Central memory CD8-positive, alpha-beta T cell (primary cell): ENCODE results near the gene COL24A1.

Source experiments
- ATAC-seq: fragments of 150-1000 bp; cut with Tn5 transposase; replicated peaks from 2 replicates; pipeline ENCODE4 v1.10.0; 2022; ENCODE audit warnings: mild to moderate bottlenecking, moderate FRiP score, moderate number of reproducible peaks; ENCODE audit not compliant: poor library complexity, severe bottlenecking; ENCODE audit errors: extremely low read depth
- DNase-seq, 2 donors: peaks; one replicate each; pipeline ENCODE4 v3.0.0; 2021; ENCODE audit warnings: low spot score in 2 of 2
- H3K27ac Mint-ChIP-seq: one replicate; pipeline ENCODE4 v1.8.0; 2022; ENCODE audit warnings: low read depth, mild to moderate bottlenecking, moderate library complexity, mixed read lengths
- H3K27me3 Mint-ChIP-seq: one replicate; pipeline ENCODE4 v1.8.0; 2022; ENCODE audit warnings: mixed read lengths
- H3K36me3 Mint-ChIP-seq: one replicate; pipeline ENCODE4 v1.8.0; 2022; ENCODE audit warnings: mild to moderate bottlenecking, moderate library complexity, mixed read lengths; ENCODE audit not compliant: insufficient read depth
- H3K4me1 Mint-ChIP-seq: one replicate; pipeline ENCODE4 v1.8.0; 2022; ENCODE audit warnings: mixed read lengths
- H3K4me3 Mint-ChIP-seq: one replicate; pipeline ENCODE4 v1.8.0; 2022; ENCODE audit warnings: mild to moderate bottlenecking, moderate library complexity, mixed read lengths
- H3K9me3 Mint-ChIP-seq: one replicate; pipeline ENCODE4 v1.8.0; 2022; ENCODE audit warnings: mixed read lengths

The COL24A1 gene

GRCh38 chr1:86063721-86064120 lies 92.9 kb downstream of the COL24A1 start:
- H3K36me3 Mint-ChIP-seq: peaks cover 1% of the 10 kb centered on the region
- H3K27me3 Mint-ChIP-seq: no peaks in the 10 kb centered on the region
- no peak for ATAC-seq
- no peak overlapping the region for H3K4me3 Mint-ChIP-seq
- H3K9me3 Mint-ChIP-seq: no peaks in the 10 kb centered on the region
- DNase-seq: no peak
- no peak overlapping the region for H3K27ac Mint-ChIP-seq
- no peaks in the 10 kb centered on the region for H3K4me1 Mint-ChIP-seq

GRCh38 chr1:86062453-86062852 lies 94.1 kb downstream of the COL24A1 start:
- Mint-ChIP-seq H3K27ac (no peak overlapping the region), H3K27me3 (no peaks in the 10 kb centered on the region), H3K9me3 (no peaks in the 10 kb centered on the region), H3K4me1 (no peaks in the 10 kb centered on the region), H3K36me3 (peaks cover 1% of the 10 kb centered on the region), H3K4me3 (no peak overlapping the region)
- ATAC-seq (no peak), DNase-seq (no peak)

- DNase-seq: no peak
- no peaks in the 10 kb centered on the region for H3K27me3 Mint-ChIP-seq
- H3K36me3 Mint-ChIP-seq: peaks cover 1% of the 10 kb centered on the region
- no peak for ATAC-seq
- H3K4me3 Mint-ChIP-seq: no peak overlapping the region
- H3K27ac Mint-ChIP-seq: no peak overlapping the region
- no peaks in the 10 kb centered on the region for H3K4me1 Mint-ChIP-seq
- no peaks in the 10 kb centered on the region for H3K9me3 Mint-ChIP-seq
These were observed 95.0 kb downstream of the COL24A1 start for GRCh38 chr1:86061551-86061990.

GRCh38 chr1:86054396-86054795 lies 102.2 kb downstream of the COL24A1 start:
- no peak overlapping the region for H3K27ac Mint-ChIP-seq
- DNase-seq: no peak
- H3K36me3 Mint-ChIP-seq: no peaks in the 10 kb centered on the region

GRCh38 chr1:86052948-86053698 lies 103.4 kb downstream of the COL24A1 start:
- Mint-ChIP-seq H3K4me1 (no peaks in the 10 kb centered on the region), H3K27ac (no peak overlapping the region), H3K27me3 (no peaks in the 10 kb centered on the region), H3K9me3 (no peaks in the 10 kb centered on the region), H3K4me3 (no peak overlapping the region), H3K36me3 (no peaks in the 10 kb centered on the region)
- ATAC-seq (no peak), DNase-seq (no peak)

More at GRCh38 chr1:86054396-86054795, 102.2 kb downstream of the COL24A1 start:
- H3K4me3 Mint-ChIP-seq: no peak overlapping the region
- no peaks in the 10 kb centered on the region for H3K9me3 Mint-ChIP-seq
- no peaks in the 10 kb centered on the region for H3K27me3 Mint-ChIP-seq
- H3K4me1 Mint-ChIP-seq: no peaks in the 10 kb centered on the region
- ATAC-seq: no peak

- H3K27me3 Mint-ChIP-seq: no peaks in the 10 kb centered on the region
- no peaks in the 10 kb centered on the region for H3K36me3 Mint-ChIP-seq
- H3K27ac Mint-ChIP-seq: no peak overlapping the region
- no peaks in the 10 kb centered on the region for H3K4me1 Mint-ChIP-seq
- no peaks in the 10 kb centered on the region for H3K9me3 Mint-ChIP-seq
- no peak for ATAC-seq
- H3K4me3 Mint-ChIP-seq: no peak overlapping the region
- DNase-seq: no peak
These were observed 121.5 kb downstream of the COL24A1 start for GRCh38 chr1:86035101-86035500.

- H3K36me3 Mint-ChIP-seq: no peaks in the 10 kb centered on the region
- DNase-seq (no peak), ATAC-seq (no peak)
- H3K27ac Mint-ChIP-seq: no peak overlapping the region
- H3K9me3 Mint-ChIP-seq: peaks cover 5% of the 10 kb centered on the region
- no peak overlapping the region for H3K4me3 Mint-ChIP-seq
- no peaks in the 10 kb centered on the region for H3K4me1 Mint-ChIP-seq
- H3K27me3 Mint-ChIP-seq: no peaks in the 10 kb centered on the region
These were observed 126.4 kb downstream of the COL24A1 start for GRCh38 chr1:86030180-86030579.

- H3K9me3 Mint-ChIP-seq: no peaks in the 10 kb centered on the region
- no peaks in the 10 kb centered on the region for H3K4me1 Mint-ChIP-seq
- H3K36me3 Mint-ChIP-seq: no peaks in the 10 kb centered on the region
- H3K27ac Mint-ChIP-seq: no peak overlapping the region
- no peak for DNase-seq
- no peaks in the 10 kb centered on the region for H3K27me3 Mint-ChIP-seq
- no peak overlapping the region for H3K4me3 Mint-ChIP-seq
- no peak for ATAC-seq
These were observed 138.2 kb downstream of the COL24A1 start for GRCh38 chr1:86018283-86018923.

GRCh38 chr1:86016076-86016759 lies 140.4 kb downstream of the COL24A1 start:
- H3K4me3 Mint-ChIP-seq: no peak overlapping the region
- no peaks in the 10 kb centered on the region for H3K4me1 Mint-ChIP-seq
- no peaks in the 10 kb centered on the region for H3K9me3 Mint-ChIP-seq
- ATAC-seq (no peak), DNase-seq (no peak)
- no peak overlapping the region for H3K27ac Mint-ChIP-seq
- no peaks in the 10 kb centered on the region for H3K36me3 Mint-ChIP-seq
- H3K27me3 Mint-ChIP-seq: no peaks in the 10 kb centered on the region

GRCh38 chr1:86015375-86015774 lies 141.2 kb downstream of the COL24A1 start:
- ATAC-seq (no peak), DNase-seq (no peak)
- H3K27ac Mint-ChIP-seq: no peak overlapping the region
- H3K27me3 Mint-ChIP-seq: no peaks in the 10 kb centered on the region
- no peak overlapping the region for H3K4me3 Mint-ChIP-seq
- no peaks in the 10 kb centered on the region for H3K4me1 Mint-ChIP-seq
- H3K9me3 Mint-ChIP-seq: no peaks in the 10 kb centered on the region
- no peaks in the 10 kb centered on the region for H3K36me3 Mint-ChIP-seq

GRCh38 chr1:86000601-86001000 lies 156.0 kb downstream of the COL24A1 start:
- Mint-ChIP-seq H3K27me3 (no peaks in the 10 kb centered on the region), H3K27ac (no peak overlapping the region), H3K9me3 (peaks cover 12% of the 10 kb centered on the region)

GRCh38 chr1:85998105-85998855 lies 158.3 kb downstream of the COL24A1 start:
- ATAC-seq (no peak), DNase-seq (no peak)
- no peak overlapping the region for H3K27ac Mint-ChIP-seq
- H3K36me3 Mint-ChIP-seq: no peaks in the 10 kb centered on the region
- no peaks in the 10 kb centered on the region for H3K4me1 Mint-ChIP-seq
- peaks cover 1% of the 10 kb centered on the region for H3K9me3 Mint-ChIP-seq
- no peak overlapping the region for H3K4me3 Mint-ChIP-seq
- no peaks in the 10 kb centered on the region for H3K27me3 Mint-ChIP-seq

More at GRCh38 chr1:86000601-86001000, 156.0 kb downstream of the COL24A1 start:
- H3K4me3 Mint-ChIP-seq: no peak overlapping the region
- DNase-seq (no peak), ATAC-seq (no peak)
- no peaks in the 10 kb centered on the region for H3K4me1 Mint-ChIP-seq
- no peaks in the 10 kb centered on the region for H3K36me3 Mint-ChIP-seq
